HG02943 (cell line): ENCODE data around the gene ATAD1.
"Not testable (repeated sequence)": the region's sequence is repeated elsewhere in the genome, so short reads cannot be mapped to it uniquely, and the experiment has no call there.

Source experiments
- ATAC-seq: cut with Tn5 transposase; IDR thresholded peaks from one replicate; pipeline ENCODE4 v1.9.1; 2021; ENCODE audit warnings: mild to moderate bottlenecking, low read depth, moderate library complexity; ENCODE audit not compliant: unreplicated experiment

ATAD1 gene

DNA sequence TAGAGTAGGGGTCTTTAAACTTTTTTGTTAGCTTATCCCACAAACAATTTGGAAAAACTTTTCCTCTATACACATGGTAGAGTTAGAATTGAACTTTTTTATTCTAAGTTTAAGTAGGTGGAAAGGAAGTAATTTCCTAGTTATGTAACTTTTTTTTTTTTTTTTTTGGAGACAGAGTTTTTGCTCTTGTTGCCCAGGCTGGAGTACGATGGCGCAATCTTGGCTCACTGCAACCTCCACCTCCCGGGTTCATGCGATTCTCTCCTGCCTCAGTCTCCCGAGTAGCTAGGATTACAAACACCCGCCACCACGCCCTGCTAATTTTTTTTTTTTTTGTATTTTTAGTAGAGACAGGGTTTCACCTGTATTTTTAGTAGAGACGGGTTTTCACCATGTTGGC, 28.7 kb upstream of the ATAD1 start:
- ATAC-seq, result not testable (repeated sequence)

DNA sequence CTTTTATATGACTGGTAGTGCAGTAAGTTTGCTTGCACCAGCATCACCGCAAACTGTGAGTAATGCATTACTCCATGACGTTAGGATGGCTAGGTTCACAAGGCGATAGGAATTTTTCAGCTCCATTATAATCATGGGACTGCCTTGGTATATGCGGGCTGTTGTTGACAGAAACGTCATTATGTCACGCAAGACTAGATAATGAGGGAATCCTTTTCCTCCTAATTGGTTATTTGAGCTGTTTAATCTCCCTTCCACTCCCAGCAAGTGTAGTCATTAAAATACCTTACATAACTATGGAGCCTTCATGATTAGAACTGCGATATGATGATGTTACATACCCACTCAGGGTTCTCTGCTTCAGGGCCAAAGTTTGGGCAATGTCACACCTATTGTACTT, 28.0 kb upstream of the ATAD1 start:
- no peak for ATAC-seq

DNA sequence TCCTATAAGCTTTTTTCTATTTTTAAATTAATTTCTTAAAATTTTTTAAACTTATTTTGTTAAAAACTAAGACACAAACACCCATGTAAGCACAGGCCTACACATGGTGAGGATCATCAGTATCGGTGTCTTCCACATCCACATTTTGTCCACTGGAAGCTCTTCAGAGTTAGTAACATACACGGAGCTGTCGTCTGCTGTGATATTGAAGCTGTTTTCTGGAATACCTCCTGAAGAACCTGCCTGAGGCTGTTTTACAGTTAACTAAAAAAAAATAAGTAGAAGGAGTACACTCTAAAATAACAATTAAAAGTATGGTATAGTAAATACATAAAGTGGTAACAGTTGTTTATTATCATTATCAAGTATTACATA, 27.6 kb upstream of the ATAD1 start:
- ATAC-seq, result no peak

- no peak for ATAC-seq
Observed at GRCh38 chr10:87844837-87845623, 27.0 kb upstream of the ATAD1 start.

GRCh38 chr10:87843714-87844113, 25.7 kb upstream of the ATAD1 start:
- ATAC-seq, result no peak

DNA sequence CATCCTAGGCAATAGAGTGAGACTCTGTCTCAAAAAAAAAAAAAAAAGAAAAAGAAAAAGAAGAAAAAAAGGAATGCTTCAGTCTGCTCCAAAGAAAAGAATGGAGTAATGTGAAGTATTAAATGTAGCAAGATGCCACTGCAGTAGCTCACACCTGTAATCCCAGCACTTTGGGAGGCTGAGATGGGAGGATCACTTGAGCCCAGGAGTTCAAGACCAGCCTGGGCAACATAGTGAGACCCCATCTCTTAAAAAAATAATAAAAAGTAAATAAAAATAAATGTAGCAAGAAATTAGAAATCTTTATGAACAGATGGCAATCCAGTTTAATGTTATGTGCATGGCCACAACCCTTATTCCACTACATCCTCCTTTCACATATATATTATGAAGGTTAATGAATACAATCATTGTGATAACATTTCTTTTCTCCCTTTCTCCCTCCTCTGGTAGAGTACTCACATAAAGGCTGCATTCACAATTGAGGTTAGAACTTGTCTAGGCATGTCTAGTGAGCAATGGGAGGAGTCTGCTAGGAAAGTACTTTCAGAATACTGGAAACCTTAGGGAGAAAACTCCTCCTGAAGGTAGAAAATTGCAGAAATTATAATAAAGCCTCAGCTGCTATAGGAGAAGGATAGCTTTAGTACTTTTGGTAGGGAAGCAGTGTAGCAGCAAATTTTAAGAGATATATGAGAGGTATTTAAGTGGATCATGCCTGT, 24.9 kb upstream of the ATAD1 start:
- ATAC-seq, result no peak

- ATAC-seq, result no peak
Observed at GRCh38 chr10:87842220-87842641, 24.2 kb upstream of the ATAD1 start.

DNA sequence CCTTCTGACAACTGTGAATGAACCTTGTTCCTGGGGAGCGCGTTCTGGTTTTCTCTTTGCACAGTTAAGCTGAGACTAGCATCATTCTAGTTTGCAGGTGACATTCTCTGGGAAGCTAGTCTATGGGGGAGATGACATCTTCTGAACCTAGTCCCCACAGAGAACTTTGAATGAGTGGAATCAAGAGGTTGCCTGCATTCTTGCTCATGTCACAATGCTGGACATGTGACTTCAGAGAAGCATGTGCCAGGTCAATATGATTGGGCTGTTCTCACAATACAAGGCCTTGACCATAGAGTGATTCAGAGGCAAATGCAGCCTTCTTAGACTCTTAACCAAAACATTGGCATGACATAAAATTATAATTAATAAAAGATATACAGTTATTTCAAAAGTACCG, 23.2 kb upstream of the ATAD1 start:
- no peak for ATAC-seq

- no peak for ATAC-seq
Observed at GRCh38 chr10:87838650-87839049, 20.6 kb upstream of the ATAD1 start.

DNA sequence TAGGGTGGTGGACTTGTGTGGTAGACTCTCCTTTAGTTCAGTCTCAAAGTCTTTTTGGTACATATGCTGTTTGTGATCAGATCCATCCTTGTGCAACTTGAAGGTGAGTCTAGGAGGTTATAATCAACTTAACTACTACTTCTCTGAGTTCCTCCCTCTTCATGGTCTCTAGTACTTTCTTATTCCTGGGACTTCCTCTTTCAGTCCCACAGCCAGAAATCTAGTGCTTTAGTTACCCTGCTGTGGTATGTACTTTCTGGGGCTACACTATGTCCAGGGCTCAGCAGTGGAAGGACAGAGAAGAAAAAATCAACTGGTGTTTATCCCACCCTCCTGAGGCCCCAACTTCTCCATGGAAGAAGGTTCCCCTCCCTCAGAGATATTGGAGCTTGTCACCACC, 19.4 kb upstream of the ATAD1 start:
- no peak for ATAC-seq

- no peak for ATAC-seq
Observed at GRCh38 chr10:87836098-87836497, 18.1 kb upstream of the ATAD1 start.

DNA sequence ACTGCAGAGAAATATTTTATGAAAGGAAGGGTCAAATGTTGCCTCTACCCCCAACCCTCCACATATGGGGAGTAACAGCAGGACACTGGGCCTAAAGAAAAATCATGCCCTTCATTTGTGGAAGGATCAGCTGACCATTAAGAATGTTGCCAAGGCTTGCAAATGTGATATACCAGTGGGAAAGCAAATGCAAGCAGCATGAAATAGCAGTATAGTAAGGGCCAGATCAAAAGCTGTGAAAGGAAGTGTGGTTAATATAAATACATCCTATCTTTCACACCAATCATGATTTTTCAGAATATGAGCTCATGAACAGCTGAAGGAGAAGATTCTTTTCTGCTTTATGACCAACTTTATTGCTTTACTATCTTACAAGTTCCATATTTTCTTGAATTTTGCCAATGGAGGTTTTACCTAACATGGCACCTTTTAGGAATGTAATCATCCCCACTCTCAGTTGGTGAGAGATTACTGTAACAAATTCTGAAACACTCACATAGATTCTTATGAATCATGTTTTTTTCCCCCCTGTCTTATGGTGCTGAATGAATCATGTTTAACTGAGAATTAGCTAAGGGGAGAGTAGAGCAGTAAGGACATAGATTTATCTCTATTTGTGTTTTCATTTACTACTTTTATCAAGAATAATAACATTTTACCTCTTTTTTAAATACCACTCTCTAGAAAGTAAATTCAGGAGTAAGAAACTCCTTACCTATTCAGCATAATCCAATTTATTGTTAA, 12.1 kb upstream of the ATAD1 start:
- ATAC-seq, result no peak

GRCh38 chr10:87829051-87829450, 11.0 kb upstream of the ATAD1 start:
- not testable (repeated sequence) for ATAC-seq

- ATAC-seq, result no peak
Observed at GRCh38 chr10:87827681-87828080, 9.7 kb upstream of the ATAD1 start.

DNA sequence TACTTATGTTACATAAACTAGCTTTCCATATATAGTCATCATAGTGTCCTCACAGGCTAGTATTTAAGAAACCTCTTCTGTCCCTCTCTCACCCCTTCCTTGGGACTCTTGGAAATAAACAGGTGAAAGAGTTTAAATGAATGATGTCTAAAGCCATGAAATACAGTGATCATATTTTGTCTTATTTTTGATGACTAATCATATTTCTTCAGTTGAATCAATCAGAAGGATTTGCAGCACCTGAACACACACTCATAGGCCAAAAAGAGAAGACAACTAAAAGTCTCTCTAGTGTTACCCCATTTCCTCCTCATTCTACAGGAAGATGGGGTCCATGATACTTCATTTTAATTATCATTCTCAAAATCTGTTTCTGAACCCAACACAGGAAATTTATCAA, 8.6 kb upstream of the ATAD1 start:
- ATAC-seq, result no peak

- ATAC-seq, result no peak
Observed at GRCh38 chr10:87819289-87819585, 1.2 kb upstream of the ATAD1 start.

GRCh38 chr10:87818505-87819288, 671 bp upstream of the ATAD1 start:
- peak; percentile 48 for ATAC-seq

GRCh38 chr10:87816898-87817608, 973 bp downstream of the ATAD1 start:
- no peak for ATAC-seq

- no peak for ATAC-seq
Observed at GRCh38 chr10:87816163-87816897, 1.7 kb downstream of the ATAD1 start.
